Islet precursor cell (in vitro differentiated cells): ENCODE results near the gene MATN3.

Source experiments
- DNase-seq: peaks from one replicate; pipeline ENCODE4 v3.0.0-alpha.2; 2018

Gene MATN3

GRCh38 chr2:20035955-20036666 is 23.6 kb upstream of the MATN3 start:
- no peak for DNase-seq

GRCh38 chr2:20034821-20035220 is 22.4 kb upstream of the MATN3 start:
- DNase-seq, result no peak

- no peak for DNase-seq
Measured at GRCh38 chr2:20034218-20034617, 21.8 kb upstream of the MATN3 start.

GRCh38 chr2:20033322-20033721 is 20.9 kb upstream of the MATN3 start:
- no peak for DNase-seq

GRCh38 chr2:20030224-20030623 is 17.8 kb upstream of the MATN3 start:
- no peak for DNase-seq

GRCh38 chr2:20027705-20028434 is 15.4 kb upstream of the MATN3 start:
- DNase-seq, result no peak

GRCh38 chr2:20027260-20027677 is 14.8 kb upstream of the MATN3 start:
- no peak for DNase-seq

GRCh38 chr2:20025065-20025786 is 12.8 kb upstream of the MATN3 start:
- no peak for DNase-seq

GRCh38 chr2:20023688-20024087 is 11.2 kb upstream of the MATN3 start:
- DNase-seq, result no peak

GRCh38 chr2:20021405-20022009 is 9.0 kb upstream of the MATN3 start:
- no peak for DNase-seq

- no peak for DNase-seq
Measured at GRCh38 chr2:20019747-20020146, 7.3 kb upstream of the MATN3 start.

- DNase-seq, result no peak
Measured at GRCh38 chr2:20018601-20019152, 6.2 kb upstream of the MATN3 start.

GRCh38 chr2:20016346-20016745 is 3.9 kb upstream of the MATN3 start:
- no peak for DNase-seq

GRCh38 chr2:20015482-20016083 is 3.1 kb upstream of the MATN3 start:
- no peak for DNase-seq

- DNase-seq, result no peak
Measured at GRCh38 chr2:20013126-20013849, 820 bp upstream of the MATN3 start.

GRCh38 chr2:20012032-20012281 is 511 bp downstream of the MATN3 start:
- no peak for DNase-seq

- DNase-seq, result no peak
Measured at GRCh38 chr2:20011276-20012031, 1.0 kb downstream of the MATN3 start.

GRCh38 chr2:20008703-20009102 is 3.8 kb downstream of the MATN3 start:
- DNase-seq, result no peak

- DNase-seq, result no peak
Measured at GRCh38 chr2:20005891-20006470, 6.5 kb downstream of the MATN3 start.

- DNase-seq, result peak; percentile 55
Measured at GRCh38 chr2:20005067-20005627, 7.3 kb downstream of the MATN3 start.

- DNase-seq, result no peak
Measured at GRCh38 chr2:20001361-20001863, 11.1 kb downstream of the MATN3 start.
